ENCODE measurements around the gene ATP2C2.

Gene ATP2C2

DNA sequence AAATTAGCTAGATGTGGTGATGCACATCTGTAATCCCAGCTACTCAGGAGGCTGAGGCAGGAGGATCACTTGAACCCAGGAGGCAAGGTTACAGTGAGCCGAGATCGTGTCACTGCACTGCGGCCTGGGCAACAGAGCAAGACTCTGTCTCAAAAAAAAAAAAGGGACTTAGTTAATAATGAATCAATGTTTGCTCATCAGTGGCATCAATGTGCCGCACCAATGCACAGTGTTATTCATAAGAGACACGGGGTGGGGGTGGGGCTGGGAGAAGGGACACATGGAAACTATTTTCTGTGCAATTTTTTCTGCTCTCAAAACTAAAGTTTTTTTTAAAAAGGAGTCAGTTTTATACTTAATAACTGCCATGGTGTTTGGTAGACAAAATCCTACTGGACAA lies 6.8 kb upstream of the ATP2C2 start:
- in situ Hi-C loops (cut with HindIII; ENCODE audit: low sequenced_read_pairs): no loop called here

DNA sequence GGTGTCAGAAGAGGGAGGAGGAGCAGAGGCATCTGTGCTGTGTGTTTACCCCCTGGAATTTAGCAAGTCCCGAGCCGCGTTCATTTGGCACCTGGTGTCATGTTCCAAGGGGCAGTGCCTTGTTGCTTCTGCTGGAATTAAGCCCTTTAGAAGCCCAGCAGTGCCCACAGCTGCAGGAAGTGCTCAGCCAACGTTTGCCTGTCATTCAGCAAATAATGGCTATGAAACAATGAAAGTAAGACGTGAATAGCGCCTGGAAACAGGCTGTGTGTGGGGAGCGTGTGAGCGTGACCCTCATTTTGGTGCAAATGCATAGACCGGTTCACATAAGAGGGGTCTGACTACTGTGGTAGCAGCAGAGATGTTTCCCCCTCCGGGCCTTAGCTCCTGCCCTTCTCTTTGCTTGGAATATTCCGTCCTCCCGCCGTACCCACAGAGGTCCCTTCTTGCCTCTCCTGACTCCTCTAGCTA lies 5.8 kb upstream of the ATP2C2 start:
- in situ Hi-C loops (cut with HindIII; ENCODE audit: low sequenced_read_pairs): no loop called here

- in situ Hi-C loops (cut with HindIII; ENCODE audit: low sequenced_read_pairs): no loop called here
These were observed 2.1 kb upstream of the ATP2C2 start for GRCh38 chr16:84366208-84366607.

DNA sequence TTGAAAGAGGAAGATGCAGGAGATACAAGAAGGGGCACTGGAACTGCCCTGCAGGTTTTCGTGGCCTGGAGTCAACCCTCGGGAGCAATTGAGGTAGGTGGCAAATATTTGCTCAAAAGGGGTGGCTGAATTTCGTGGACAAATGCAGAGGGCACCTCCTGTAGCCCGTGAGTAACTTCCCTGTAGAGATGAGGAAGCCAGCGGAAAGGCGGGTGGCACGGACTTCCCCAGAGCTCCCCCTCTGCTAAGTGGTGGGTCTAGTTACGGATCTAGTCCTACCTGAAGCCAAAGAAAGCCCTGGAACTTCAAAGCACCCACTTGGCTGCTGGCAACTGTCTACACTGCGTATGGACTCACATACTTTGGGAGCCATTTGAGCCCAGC lies 1.0 kb upstream of the ATP2C2 start:
- in situ Hi-C loops (cut with HindIII; ENCODE audit: low sequenced_read_pairs): no loop called here

DNA sequence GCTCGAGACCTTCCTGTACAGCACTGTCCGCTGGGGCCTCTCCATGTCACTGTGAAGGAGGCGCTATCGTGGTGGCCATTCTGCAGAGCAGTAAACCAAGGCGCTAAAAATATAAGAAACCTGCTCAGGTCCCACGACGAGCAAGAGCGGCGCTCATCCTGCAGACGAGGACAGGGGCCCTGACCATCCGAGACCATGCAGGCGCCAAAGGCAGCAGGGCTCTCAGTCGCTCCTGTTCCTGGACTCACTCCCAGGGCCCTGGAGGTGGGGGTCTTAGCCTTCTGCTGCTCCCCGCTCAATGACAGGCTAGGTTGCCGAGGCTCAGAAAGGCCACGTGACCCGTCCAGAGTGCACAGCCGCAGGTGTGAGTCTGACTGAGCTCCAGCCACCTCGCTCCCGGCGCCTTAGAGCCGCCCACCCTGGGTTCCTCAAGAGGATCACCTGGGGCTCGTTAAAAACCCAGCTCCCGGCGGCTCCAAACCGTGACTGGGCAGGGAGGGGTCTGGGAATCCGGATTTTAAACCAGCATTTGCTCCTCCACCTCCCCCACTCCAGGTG lies 509 bp upstream of the ATP2C2 start:
- in situ Hi-C loops (cut with HindIII; ENCODE audit: low sequenced_read_pairs): no loop called here

DNA sequence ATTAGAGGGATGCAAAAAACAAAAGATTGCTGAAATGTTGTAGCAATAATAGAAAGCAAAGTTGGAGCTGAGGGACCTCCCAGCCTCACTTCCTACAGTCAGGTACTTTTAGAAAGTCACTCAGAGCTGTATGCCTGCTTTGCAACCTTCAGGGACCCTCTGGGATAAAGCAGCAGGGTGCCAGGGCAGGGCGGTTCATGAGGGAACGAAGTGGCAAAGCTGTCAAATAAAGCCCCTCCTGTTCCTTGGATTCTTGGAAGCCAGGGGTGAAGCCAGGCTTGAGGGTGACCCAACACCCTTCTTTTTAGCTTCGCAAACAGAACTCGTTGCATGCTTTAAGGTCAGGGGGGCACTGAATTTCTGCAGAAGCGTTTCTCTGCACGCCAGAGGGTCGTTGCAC lies 767 bp downstream of the ATP2C2 start:
- in situ Hi-C loops (cut with HindIII; ENCODE audit: low sequenced_read_pairs): no loop called here

- in situ Hi-C loops (cut with HindIII; ENCODE audit: low sequenced_read_pairs): loop anchor here (5.0 to 10.0 kb wide), 4 partner anchors 47 to 105 kb away; no protein-coding TSS in a partner anchor
These were observed 1.7 kb downstream of the ATP2C2 start for GRCh38 chr16:84369938-84370627.

- in situ Hi-C loops (cut with HindIII; ENCODE audit: low sequenced_read_pairs): loop anchor here (5.0 to 10.0 kb wide), 4 partner anchors 46 to 106 kb away; no protein-coding TSS in a partner anchor
These were observed 2.6 kb downstream of the ATP2C2 start for GRCh38 chr16:84370723-84371552.

- in situ Hi-C loops (cut with HindIII; ENCODE audit: low sequenced_read_pairs): loop anchor here (5.0 to 10.0 kb wide), 4 partner anchors 46 to 107 kb away; no protein-coding TSS in a partner anchor
These were observed 3.2 kb downstream of the ATP2C2 start for GRCh38 chr16:84371553-84371865.

- in situ Hi-C loops (cut with HindIII; ENCODE audit: low sequenced_read_pairs): loop anchor here (5.0 to 10.0 kb wide), 4 partner anchors 43 to 109 kb away; no protein-coding TSS in a partner anchor
These were observed 5.7 kb downstream of the ATP2C2 start for GRCh38 chr16:84373907-84374489.

DNA sequence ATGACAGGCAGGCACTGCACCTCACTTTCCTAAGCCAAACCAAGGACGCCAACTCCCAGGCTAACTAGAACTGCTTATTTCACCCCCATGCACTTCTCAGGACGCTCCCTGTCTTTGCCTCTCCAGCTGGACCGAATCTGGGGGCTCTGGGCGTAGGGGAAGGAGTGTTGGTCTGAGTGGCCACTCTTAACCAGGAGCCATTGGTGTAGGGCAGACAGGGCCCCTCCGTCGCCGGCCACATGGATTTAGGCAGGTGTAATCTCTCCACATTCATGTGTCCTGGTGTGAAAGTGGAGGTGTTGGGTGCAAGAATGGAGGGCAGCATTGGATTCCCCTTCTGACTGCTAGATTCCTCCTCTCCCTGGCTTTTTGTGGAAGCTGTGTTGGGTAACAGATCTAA lies 9.8 kb downstream of the ATP2C2 start:
- in situ Hi-C loops (cut with HindIII; ENCODE audit: low sequenced_read_pairs): loop anchor here (10.0 kb wide), 1 partner anchor 113 kb away; no protein-coding TSS in a partner anchor

- in situ Hi-C loops (cut with HindIII; ENCODE audit: low sequenced_read_pairs): loop anchor here (10.0 kb wide), 1 partner anchor 114 kb away; no protein-coding TSS in a partner anchor
These were observed 10.2 kb downstream of the ATP2C2 start for GRCh38 chr16:84378567-84378966.

DNA sequence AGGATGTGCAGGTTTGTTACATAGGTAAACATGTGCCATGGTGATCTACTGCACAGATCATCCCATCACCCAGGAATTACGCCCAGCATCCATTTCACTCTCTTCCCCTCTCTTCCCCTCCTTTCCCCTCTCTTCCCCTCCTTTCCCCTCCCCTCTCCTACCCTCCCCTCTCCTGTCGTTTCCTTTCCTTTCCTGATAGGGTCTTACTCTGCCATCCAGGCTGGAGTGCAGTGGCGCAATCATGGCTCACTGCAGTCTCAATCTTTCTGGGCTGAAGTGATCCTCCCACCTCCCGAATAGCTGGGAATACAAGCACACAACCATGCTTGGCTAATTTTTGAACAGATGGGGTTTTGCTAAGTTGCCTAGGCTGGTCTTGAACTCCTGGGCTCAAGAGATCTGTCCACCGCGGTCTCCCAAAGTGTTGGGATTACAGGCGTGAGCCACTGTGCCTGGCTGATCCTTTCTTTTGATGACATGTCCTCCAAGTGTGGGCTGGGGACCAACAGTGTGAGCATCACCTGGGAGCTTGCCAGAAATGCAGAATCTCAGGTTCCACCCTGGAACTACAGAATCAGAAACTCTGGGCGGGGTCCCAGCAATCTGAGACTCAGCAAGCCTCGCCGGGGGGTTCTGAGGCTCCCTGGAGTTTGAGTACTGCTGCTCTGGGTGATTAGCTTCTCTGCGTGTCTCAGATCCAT lies 10.8 kb downstream of the ATP2C2 start:
- in situ Hi-C loops (cut with HindIII; ENCODE audit: low sequenced_read_pairs): loop anchor here (10.0 kb wide), 1 partner anchor 114 kb away; no protein-coding TSS in a partner anchor

DNA sequence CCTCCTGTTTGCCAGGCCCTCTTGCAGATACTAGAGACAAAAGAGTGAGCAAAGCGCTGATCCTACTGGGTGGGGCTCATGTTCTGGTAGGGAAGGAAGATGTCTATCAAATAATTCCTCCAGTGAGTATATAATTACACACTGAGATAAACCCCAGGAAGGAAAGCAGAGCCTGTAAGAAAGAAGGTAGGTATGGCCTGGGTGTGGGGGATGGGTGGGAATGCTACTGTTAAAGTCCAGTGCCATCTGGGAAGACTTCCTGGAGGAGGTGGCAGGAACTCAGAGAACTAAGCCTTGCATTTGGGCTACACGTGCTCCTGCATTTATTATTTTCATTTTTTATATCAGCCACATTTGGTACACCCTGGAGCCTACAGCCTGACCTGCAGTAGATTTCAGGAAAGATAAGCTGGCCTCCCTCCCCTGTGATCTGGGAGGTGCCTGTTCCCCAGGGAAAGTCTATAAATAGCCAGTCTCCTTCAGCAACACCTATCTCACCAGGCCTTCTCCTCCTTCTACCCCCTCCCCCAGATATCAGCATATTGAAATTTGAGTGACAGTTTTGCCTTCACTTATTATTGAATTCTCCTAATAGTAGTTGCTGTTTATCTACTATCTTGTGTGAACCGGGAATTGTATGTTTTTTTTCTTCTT lies 11.5 kb downstream of the ATP2C2 start:
- in situ Hi-C loops (cut with HindIII; ENCODE audit: low sequenced_read_pairs): loop anchor here (10.0 kb wide), 1 partner anchor 115 kb away; no protein-coding TSS in a partner anchor

GRCh38 chr16:84380405-84380804 lies 12.1 kb downstream of the ATP2C2 start:
- in situ Hi-C loops (cut with HindIII; ENCODE audit: low sequenced_read_pairs): no loop called here

DNA sequence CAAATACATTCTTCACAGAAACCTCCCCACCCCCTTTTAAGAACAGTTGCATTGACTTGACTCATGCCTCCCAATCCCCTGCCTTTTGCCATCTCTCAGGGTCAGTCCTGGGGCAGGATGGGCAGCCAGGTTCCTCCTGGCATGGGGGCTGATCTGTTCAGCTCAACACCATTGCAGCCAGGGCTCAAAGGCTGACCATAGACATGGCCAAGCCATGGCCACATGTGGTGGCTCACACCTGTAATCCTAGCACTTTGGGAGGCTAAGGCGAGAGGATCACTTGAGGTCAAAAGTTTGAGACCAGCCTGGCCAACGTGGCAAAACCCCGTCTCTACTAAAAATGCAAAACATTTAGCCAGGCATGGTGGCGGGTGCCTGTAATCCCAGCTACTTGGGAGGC lies 14.1 kb downstream of the ATP2C2 start:
- in situ Hi-C loops (cut with HindIII; ENCODE audit: low sequenced_read_pairs): no loop called here

GRCh38 chr16:84383106-84383505 lies 14.8 kb downstream of the ATP2C2 start:
- in situ Hi-C loops (cut with HindIII; ENCODE audit: low sequenced_read_pairs): no loop called here

DNA sequence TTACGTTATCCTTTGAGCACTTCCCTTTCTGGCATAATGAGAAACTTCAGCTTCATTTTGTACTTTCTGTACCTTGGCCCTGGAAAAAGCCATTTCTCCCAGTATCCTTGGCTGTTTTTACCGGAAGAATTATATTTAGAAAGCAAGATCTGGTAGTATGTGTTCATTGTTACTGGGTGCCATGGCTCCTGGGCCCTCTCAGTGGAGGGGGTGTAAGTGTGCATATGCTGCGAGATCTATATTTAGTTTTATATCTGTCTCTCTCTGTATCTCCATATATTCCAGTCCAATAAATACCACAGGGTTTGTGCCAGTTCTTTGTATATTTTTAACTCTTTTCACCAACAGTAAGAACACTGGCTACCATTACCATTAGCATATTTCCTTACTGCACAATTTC lies 17.7 kb downstream of the ATP2C2 start:
- in situ Hi-C loops (cut with HindIII; ENCODE audit: low sequenced_read_pairs): no loop called here

DNA sequence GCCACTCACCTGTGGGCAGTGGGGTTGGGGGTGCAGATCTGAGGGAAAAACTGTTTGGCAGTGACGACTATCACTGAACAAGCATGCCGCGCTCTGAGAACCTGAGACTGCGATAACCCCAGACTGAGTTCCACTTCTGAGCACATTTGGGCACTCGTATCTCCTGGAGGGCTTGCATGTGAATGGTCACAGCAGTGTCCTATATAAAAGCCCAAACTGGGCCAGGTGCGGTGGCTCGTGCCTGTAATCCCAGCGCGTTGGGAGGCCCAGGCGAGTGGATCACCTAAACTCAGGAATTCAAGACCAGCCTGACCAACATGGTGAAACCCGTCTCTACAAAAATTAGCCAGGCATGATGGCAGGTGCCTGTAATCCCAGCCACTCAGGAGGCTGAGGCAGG lies 18.7 kb downstream of the ATP2C2 start:
- in situ Hi-C loops (cut with HindIII; ENCODE audit: low sequenced_read_pairs): no loop called here

Measured in endothelial cell of hepatic sinusoid (primary cell).